Prostate gland (tissue), 2 donors: Measurements from ENCODE around the gene RABAC1. TPM values are rescaled to one million over a fixed set of nuclear protein-coding genes. Genes with fewer than 3 reads are reported as not detected.
"Not testable (repeated sequence)": the region's sequence is repeated elsewhere in the genome, so short reads cannot be mapped to it uniquely, and the experiment has no call there.

Experiments
- DNase-seq: peaks from one replicate; pipeline ENCODE4 v3.0.0-alpha.2; 2019; ENCODE audit warnings: low spot score
- H3K27ac ChIP-seq, 2 donors: fragments of 200-600 bp; sonication (generic); 2 replicates each; pipeline ENCODE4 v1.5.1; 2017 to 2019
- H3K27me3 ChIP-seq: fragments of 200-600 bp; sonication (generic); replicated peaks from 2 replicates; pipeline ENCODE4 v1.5.1; 2019; ENCODE audit not compliant: insufficient read depth
- H3K36me3 ChIP-seq, 2 donors: fragments of 200-600 bp; sonication (generic); 1 replicate in 1 of 2; 2 replicates in 1 of 2; pipeline versions ENCODE4 v1.5.1 to v1.8.1; 2017 to 2019
- H3K4me1 ChIP-seq: fragments of 200-600 bp; sonication (generic); replicated peaks from 2 replicates; pipeline ENCODE4 v1.5.1; 2019
- H3K4me3 ChIP-seq, 2 donors: fragments of 200-600 bp; sonication (generic); 2 replicates each; pipeline ENCODE4 v1.5.1; 2017 to 2019
- H3K9me3 ChIP-seq: fragments of 200-600 bp; sonication (generic); 2 replicates; pipeline ENCODE4 v1.5.1; 2017
- POLR2A ChIP-seq: fragments of 450-650 bp; IDR thresholded peaks from one replicate; pipeline ENCODE4 v1.6.1; 2016; ENCODE audit warnings: antibody characterized with exemption, mild to moderate bottlenecking
- POLR2AphosphoS5 ChIP-seq: sonication (generic); formaldehyde crosslinking; IDR thresholded peaks from one replicate; pipeline ENCODE4 v1.6.1; 2017; ENCODE audit warnings: antibody characterized with exemption
- WGBS: methylation state at CpG from one replicate; pipeline ENCODE4 v1.1.5; 2018; 5-methylcytosine and 5-hydroxymethylcytosine counted together
- intact Hi-C: fragments of 100-400 bp; cut with DNase I; formaldehyde crosslinking; loops from one replicate; pipeline ENCODE4 v1.14.2; 2022
- total RNA-seq, 2 donors: library from RNA; depleted of rRNA; stranded (reverse); fragments of >200 nt; gene quantifications; one replicate each; pipeline ENCODE4 v1.1.0, GENCODE V29; 2016
- TF ChIP-seq, protein P1 (sequence below), 4 experiments: fragments of 200-600 bp in 2 of 4; fragments of 450-650 bp in 2 of 4; sonication (generic) in 2 of 4; IDR thresholded peaks; 1 replicate in 3 of 4; 2 replicates in 1 of 4; pipeline ENCODE4 v1.5.1; 2016 to 2019; ENCODE audit warnings: antibody characterized with exemption in 4 of 4, mild to moderate bottlenecking in 2 of 4, moderate library complexity in 2 of 4

RABAC1 gene
- total RNA-seq, 2 donors from 2014 or later = 153 to 168 TPM

DNA sequence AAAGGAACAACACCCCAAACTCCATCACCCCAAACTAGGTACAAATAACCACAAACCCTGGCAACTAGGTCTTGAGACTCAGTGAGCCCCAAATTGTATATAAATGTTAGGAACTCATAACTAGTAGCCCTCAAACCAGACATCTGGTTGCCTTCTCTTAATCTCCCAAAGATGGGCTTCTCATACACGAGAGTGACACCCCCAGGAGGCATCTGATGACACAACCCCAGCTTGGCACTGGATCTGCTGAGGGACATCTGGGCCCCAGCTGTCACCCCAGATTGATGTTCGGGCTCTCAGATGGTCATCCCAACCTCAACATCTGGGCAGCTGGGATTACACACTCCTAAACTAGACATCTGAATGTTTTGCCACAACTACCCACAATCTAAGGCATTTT, 14.8 kb downstream of the RABAC1 start:
- Histone ChIP-seq H3K27ac (no peak overlapping the region), H3K36me3 (no peaks in the 10 kb centered on the region), H3K4me3 (no peak overlapping the region), H3K9me3 (no peaks in the 10 kb centered on the region), H3K27me3 (no peaks in the 10 kb centered on the region), H3K4me1 (peaks cover 9% of the 10 kb centered on the region)
- no peak for DNase-seq
- WGBS = 64% methylated on average over 2 of the region's 2 CpGs
- TF ChIP-seq POLR2A (no peak), POLR2AphosphoS5 (no peak)
- TF ChIP-seq, protein P1, sequence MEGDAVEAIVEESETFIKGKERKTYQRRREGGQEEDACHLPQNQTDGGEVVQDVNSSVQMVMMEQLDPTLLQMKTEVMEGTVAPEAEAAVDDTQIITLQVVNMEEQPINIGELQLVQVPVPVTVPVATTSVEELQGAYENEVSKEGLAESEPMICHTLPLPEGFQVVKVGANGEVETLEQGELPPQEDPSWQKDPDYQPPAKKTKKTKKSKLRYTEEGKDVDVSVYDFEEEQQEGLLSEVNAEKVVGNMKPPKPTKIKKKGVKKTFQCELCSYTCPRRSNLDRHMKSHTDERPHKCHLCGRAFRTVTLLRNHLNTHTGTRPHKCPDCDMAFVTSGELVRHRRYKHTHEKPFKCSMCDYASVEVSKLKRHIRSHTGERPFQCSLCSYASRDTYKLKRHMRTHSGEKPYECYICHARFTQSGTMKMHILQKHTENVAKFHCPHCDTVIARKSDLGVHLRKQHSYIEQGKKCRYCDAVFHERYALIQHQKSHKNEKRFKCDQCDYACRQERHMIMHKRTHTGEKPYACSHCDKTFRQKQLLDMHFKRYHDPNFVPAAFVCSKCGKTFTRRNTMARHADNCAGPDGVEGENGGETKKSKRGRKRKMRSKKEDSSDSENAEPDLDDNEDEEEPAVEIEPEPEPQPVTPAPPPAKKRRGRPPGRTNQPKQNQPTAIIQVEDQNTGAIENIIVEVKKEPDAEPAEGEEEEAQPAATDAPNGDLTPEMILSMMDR (IDR thresholded peaks at IDR 0.05) = no peak
- intact Hi-C loops = no loop called here

DNA sequence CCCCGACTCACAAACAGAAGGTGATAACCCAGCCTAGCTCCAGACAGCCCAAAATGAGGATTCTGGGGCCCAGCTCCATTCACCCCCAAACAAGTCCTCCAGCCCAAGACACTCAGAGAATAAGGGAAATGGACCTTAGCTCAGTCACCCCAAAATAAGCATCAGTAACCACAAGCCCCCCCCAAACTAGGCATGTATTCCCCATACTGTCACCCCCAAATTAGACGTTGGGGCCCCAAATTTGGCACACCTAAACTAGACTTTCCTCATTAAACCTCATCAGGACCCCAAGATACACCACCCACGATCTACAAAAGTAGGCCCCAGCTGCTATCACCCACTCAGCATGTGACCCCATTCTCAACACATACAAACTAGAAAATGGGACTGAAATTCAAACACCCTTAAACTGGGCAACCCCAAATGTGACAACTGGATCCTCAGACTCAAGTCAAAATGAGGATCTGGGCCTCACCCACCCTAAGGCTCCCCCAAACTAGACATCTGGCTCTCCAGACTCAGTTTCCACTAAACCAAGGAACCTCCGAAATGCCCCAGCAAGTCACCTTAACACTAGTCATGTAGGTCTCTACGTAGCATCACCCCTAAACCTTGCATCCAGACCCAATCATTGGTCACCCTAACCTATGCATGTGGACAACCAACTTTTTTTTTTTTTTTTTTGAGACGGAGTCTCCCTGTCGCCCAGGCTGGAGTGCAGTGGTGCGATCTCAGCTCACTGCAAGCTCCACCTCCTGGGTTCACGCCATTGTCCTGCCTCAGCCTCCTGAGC, 17.5 kb downstream of the RABAC1 start:
- H3K4me3 ChIP-seq = no peak overlapping the region
- WGBS = 91% methylated on average over 9 of the region's 9 CpGs
- no peak for DNase-seq
- H3K27me3 ChIP-seq = no peaks in the 10 kb centered on the region
- no peaks in the 10 kb centered on the region for H3K9me3 ChIP-seq
- peaks cover 9% of the 10 kb centered on the region for H3K4me1 ChIP-seq
- H3K27ac ChIP-seq = no peak overlapping the region
- no peak for TF ChIP-seq POLR2A
- intact Hi-C loops = no loop called here
- H3K36me3 ChIP-seq = no peaks in the 10 kb centered on the region

DNA sequence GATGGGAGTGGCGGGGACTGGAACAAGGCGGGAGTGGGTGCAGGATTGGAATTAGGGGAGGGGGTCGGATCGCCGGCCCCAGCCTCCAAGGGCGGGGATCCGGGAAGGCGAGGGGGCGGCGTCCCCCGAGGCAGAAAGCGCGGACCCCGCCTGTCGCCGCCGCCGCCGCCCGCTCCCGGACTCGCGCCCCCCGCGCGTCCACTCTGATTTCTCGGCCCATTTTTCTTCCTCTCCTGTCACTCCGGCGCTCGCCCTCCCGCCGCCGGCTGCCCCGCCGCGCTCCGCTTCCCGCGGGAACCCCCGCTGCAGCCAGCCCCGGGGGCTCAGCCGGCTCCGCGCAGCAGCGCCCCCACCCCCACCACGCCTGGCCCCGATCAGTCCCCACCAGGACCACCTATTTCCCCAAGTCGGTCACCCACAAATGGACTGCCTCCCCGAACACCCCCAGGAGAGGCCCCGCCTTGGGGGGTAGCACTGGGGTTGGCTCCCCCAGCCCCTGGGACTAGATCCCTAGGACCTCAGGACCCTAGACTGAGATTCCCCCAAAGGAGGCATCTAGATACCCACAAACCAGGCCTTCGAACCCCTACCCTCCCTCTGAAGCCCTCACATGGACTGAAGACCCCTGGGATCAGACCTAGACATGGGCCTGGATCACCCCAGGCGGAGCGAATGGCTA, 18.3 kb downstream of the RABAC1 start:
- Histone ChIP-seq H3K36me3 (no peaks in the 10 kb centered on the region), H3K27ac (no peak overlapping the region), H3K4me3 (peak overlapping the region; percentile 27 to 48), H3K4me1 (peaks cover 9% of the 10 kb centered on the region), H3K9me3 (no peaks in the 10 kb centered on the region), H3K27me3 (no peaks in the 10 kb centered on the region)
- TF ChIP-seq POLR2A (no peak), POLR2AphosphoS5 (no peak)
- TF ChIP-seq, protein P1 (IDR thresholded peaks at IDR 0.05) = no peak
- intact Hi-C loops = no loop called here
- no peak for DNase-seq
- WGBS = 8% methylated on average over 53 of the region's 53 CpGs

DNA sequence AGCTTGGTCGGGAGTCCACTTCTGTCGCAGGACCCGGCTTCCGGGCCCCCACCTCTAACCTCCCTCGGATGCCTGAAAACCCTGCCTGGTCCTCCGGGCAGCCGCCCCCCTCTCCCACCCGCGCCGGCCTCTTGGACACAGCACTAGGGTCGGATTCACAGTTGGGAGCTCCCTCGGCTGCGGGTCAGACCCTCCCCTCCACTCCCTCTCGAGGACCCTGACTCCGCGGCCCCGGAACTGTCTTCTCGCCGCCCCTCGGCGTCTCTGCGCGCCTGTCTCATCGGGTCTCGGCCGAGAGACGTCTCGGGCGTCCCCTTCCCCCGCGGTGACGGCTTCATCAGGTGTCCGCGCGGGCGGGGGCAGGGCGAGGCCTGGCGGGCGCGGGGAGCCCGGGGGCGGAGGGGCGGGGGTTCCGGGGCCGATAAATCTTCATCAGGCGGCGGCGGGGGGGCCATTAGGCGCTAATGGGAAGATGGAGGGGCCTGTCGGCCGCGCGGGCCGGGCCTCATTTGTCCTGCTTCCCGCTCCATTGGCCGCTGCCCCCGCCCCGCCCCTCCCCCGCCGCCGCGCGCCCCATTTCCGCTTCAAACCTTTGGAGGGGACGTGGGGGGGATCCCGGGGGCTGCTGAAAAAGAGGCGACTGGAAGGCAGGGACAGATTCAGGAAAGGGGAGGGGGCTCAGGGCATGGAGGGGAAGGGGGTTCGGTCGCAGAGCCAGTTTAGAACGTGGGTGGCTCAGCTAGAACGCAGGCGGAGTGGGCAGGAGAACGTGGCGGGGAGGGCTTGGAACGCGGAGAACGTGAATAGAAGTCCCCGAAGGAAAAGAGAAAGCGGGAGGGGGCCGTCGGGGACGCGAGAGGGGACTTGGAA, 19.0 kb downstream of the RABAC1 start:
- H3K9me3 ChIP-seq = no peaks in the 10 kb centered on the region
- intact Hi-C loops = no loop called here
- peaks cover 9% of the 10 kb centered on the region for H3K4me1 ChIP-seq
- H3K27ac ChIP-seq = no peak overlapping the region
- TF ChIP-seq, protein P1 (IDR thresholded peaks at IDR 0.05) = no peak
- TF ChIP-seq POLR2A (no peak), POLR2AphosphoS5 (no peak)
- H3K27me3 ChIP-seq = no peaks in the 10 kb centered on the region
- no peak for DNase-seq
- 5% methylated on average over 55 of the region's 83 CpGs for WGBS
- H3K4me3 ChIP-seq = peak overlapping the region; percentile 27 to 48
- no peaks in the 10 kb centered on the region for H3K36me3 ChIP-seq

DNA sequence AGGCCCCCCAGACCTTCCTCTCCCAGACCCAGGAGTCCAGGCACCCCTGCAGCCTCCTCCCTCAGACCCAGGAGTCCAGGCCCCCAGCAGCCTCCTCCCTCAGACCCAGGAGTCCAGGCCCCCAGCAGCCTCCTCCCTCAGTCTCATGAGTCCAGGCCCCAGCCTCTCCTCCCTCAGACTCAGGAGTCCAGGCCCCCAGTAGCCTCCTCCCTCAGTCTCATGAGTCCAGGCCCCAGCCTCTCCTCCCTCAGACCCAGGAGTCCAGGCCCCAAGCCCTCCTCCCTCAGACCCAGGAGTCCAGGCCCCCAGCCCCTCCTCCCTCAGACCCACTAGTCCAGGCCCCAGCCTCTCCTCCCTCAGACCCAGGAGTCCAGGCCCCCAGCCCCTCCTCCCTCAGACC, 19.9 kb downstream of the RABAC1 start:
- intact Hi-C loops = not testable (repeated sequence)

More for the DNA sequence above, 19.9 kb downstream of the RABAC1 start:
- not testable (repeated sequence) for H3K4me3 ChIP-seq, H3K9me3 ChIP-seq, H3K27ac ChIP-seq, DNase-seq, H3K4me1 ChIP-seq, H3K36me3 ChIP-seq, H3K27me3 ChIP-seq
